Upper lobe of left lung (tissue), 6 donors: ENCODE results near the gene NLRP10. TPM values are rescaled to one million over a fixed set of nuclear protein-coding genes. Genes with fewer than 3 reads are reported as not detected.

ENCODE experiments used
- ATAC-seq, 2 donors: fragments of 200-7000 bp; cut with Tn5 transposase; one replicate each; pipeline ENCODE4 v1.9.1; 2022; ENCODE audit warnings: mild to moderate bottlenecking in 2 of 2, moderate library complexity in 2 of 2; ENCODE audit not compliant: low FRiP score in 2 of 2
- DNase-seq, 2 donors: peaks; one replicate each; pipeline ENCODE4 v3.0.0-alpha.2; 2019 to 2020
- H3K27ac ChIP-seq, 4 donors: fragments of 200-600 bp; sonication (generic); one replicate each; pipeline ENCODE4 v1.5.1; 2016 to 2019
- H3K27me3 ChIP-seq, 4 donors: fragments of 200-600 bp; sonication (generic); one replicate each; pipeline ENCODE4 v1.5.1; 2017 to 2019
- H3K36me3 ChIP-seq, 4 donors: fragments of 200-600 bp; sonication (generic); one replicate each; pipeline ENCODE4 v1.5.1; 2016 to 2019
- H3K4me1 ChIP-seq, 4 donors: fragments of 200-600 bp; sonication (generic); one replicate each; pipeline ENCODE4 v1.5.1; 2018 to 2019
- H3K4me3 ChIP-seq, 4 donors: fragments of 200-600 bp; sonication (generic); one replicate each; pipeline ENCODE4 v1.5.1; 2017 to 2019; ENCODE audit warnings: mild to moderate bottlenecking in 2 of 4, moderate library complexity in 1 of 4
- H3K9me3 ChIP-seq, 4 donors: fragments of 200-600 bp; sonication (generic); one replicate each; pipeline ENCODE4 v1.5.1; 2018 to 2019
- CTCF ChIP-seq, 6 experiments: fragments of 450-650 bp in 4 of 6; fragments of 200-600 bp in 2 of 6; sonication (generic) in 2 of 6; IDR thresholded peaks; one replicate each; pipeline ENCODE4 v1.5.1; 2016 to 2019; ENCODE audit warnings: antibody characterized with exemption in 6 of 6
- EP300 ChIP-seq, 4 donors: sonication (generic); formaldehyde crosslinking; IDR thresholded peaks; one replicate each; pipeline ENCODE4 v1.5.1; 2017; ENCODE audit warnings: antibody characterized with exemption in 4 of 4, control low read depth in 2 of 4
- POLR2A ChIP-seq, 4 donors: fragments of 450-650 bp; IDR thresholded peaks; one replicate each; pipeline ENCODE4 v1.5.1; 2016 to 2017; ENCODE audit warnings: antibody characterized with exemption in 4 of 4, mild to moderate bottlenecking in 2 of 4
- POLR2AphosphoS5 ChIP-seq, 2 donors: sonication (generic); formaldehyde crosslinking; IDR thresholded peaks; one replicate each; pipeline ENCODE4 v1.5.1; 2017; ENCODE audit warnings: antibody characterized with exemption in 2 of 2
- WGBS, 2 donors: methylation state at CpG; one replicate each; pipeline ENCODE4 v1.1.5; 2017 to 2018; 5-methylcytosine and 5-hydroxymethylcytosine counted together
- total RNA-seq, 6 donors: library from RNA; depleted of rRNA in 4 of 6; stranded (reverse); fragments of >200 nt in 4 of 6; gene quantifications; one replicate each; pipeline versions ENCODE4 v1.1.0 to v1.2.1, GENCODE V29; 2016 to 2021
- donor health status: DM: no; HTN: no; CAD: no; lungs with moderate emphysema.
- donor health status: DM: no; HTN: yes; CAD: no; lungs with severe emphysema.

Gene NLRP10
- total RNA-seq, 6 donors from 2014 or later, result not detected

GRCh38 chr11:7969756-7970646 lies 4.8 kb upstream of the NLRP10 start:
- WGBS, 2 donors, result 68 to 71% methylated on average over 3 of the region's 3 CpGs

GRCh38 chr11:7968686-7969085 lies 3.4 kb upstream of the NLRP10 start:
- TF ChIP-seq EP300 (IDR thresholded peaks at IDR 0.05) (no peak), POLR2AphosphoS5 (IDR thresholded peaks at IDR 0.05) (no peak), CTCF (IDR thresholded peaks at IDR 0.05) (no peak), POLR2A (IDR thresholded peaks at IDR 0.05) (no peak)
- 63 to 64% methylated on average over 2 of the region's 2 CpGs for WGBS, 2 donors
- H3K36me3 ChIP-seq, result no peaks in the 10 kb centered on the region

More at GRCh38 chr11:7969756-7970646, 4.8 kb upstream of the NLRP10 start:
- no peak for ATAC-seq
- DNase-seq, result no peak
- Histone ChIP-seq H3K9me3 (no peaks in the 10 kb centered on the region), H3K4me1 (no peaks in the 10 kb centered on the region), H3K27me3 (no peaks in the 10 kb centered on the region), H3K36me3 (no peaks in the 10 kb centered on the region), H3K27ac (no peak overlapping the region), H3K4me3 (no peak overlapping the region)
- TF ChIP-seq POLR2A (IDR thresholded peaks at IDR 0.05), result no peak
- no peak for TF ChIP-seq CTCF (IDR thresholded peaks at IDR 0.05)
- no peak for TF ChIP-seq EP300 (IDR thresholded peaks at IDR 0.05)
- no peak for TF ChIP-seq POLR2AphosphoS5 (IDR thresholded peaks at IDR 0.05)

GRCh38 chr11:7967826-7968225 lies 2.6 kb upstream of the NLRP10 start:
- DNase-seq (no peak), ATAC-seq (no peak)
- Histone ChIP-seq H3K9me3 (no peaks in the 10 kb centered on the region), H3K4me3 (no peak overlapping the region), H3K4me1 (no peaks in the 10 kb centered on the region), H3K27me3 (no peaks in the 10 kb centered on the region), H3K36me3 (no peaks in the 10 kb centered on the region), H3K27ac (no peak overlapping the region)
- no peak for TF ChIP-seq EP300 (IDR thresholded peaks at IDR 0.05)
- no peak for TF ChIP-seq POLR2AphosphoS5 (IDR thresholded peaks at IDR 0.05)
- TF ChIP-seq POLR2A (IDR thresholded peaks at IDR 0.05), result no peak
- TF ChIP-seq CTCF (IDR thresholded peaks at IDR 0.05), result no peak

More at GRCh38 chr11:7968686-7969085, 3.4 kb upstream of the NLRP10 start:
- ATAC-seq, result no peak
- no peaks in the 10 kb centered on the region for H3K9me3 ChIP-seq
- DNase-seq, result no peak
- no peak overlapping the region for H3K27ac ChIP-seq
- no peaks in the 10 kb centered on the region for H3K4me1 ChIP-seq
- no peak overlapping the region for H3K4me3 ChIP-seq
- H3K27me3 ChIP-seq, result no peaks in the 10 kb centered on the region

GRCh38 chr11:7967097-7967496 lies 1.9 kb upstream of the NLRP10 start:
- Histone ChIP-seq H3K36me3 (no peaks in the 10 kb centered on the region), H3K4me3 (no peak overlapping the region), H3K9me3 (no peaks in the 10 kb centered on the region), H3K27me3 (no peaks in the 10 kb centered on the region), H3K4me1 (no peaks in the 10 kb centered on the region), H3K27ac (no peak overlapping the region)
- ATAC-seq (no peak), DNase-seq (no peak)
- 65 to 67% methylated on average over 1 of the region's 1 CpG for WGBS, 2 donors
- no peak for TF ChIP-seq POLR2AphosphoS5 (IDR thresholded peaks at IDR 0.05)
- no peak for TF ChIP-seq CTCF (IDR thresholded peaks at IDR 0.05)
- no peak for TF ChIP-seq EP300 (IDR thresholded peaks at IDR 0.05)
- no peak for TF ChIP-seq POLR2A (IDR thresholded peaks at IDR 0.05)

GRCh38 chr11:7964873-7965272 lies 374 bp downstream of the NLRP10 start:
- Histone ChIP-seq H3K4me3 (no peak overlapping the region), H3K9me3 (no peaks in the 10 kb centered on the region), H3K27me3 (no peaks in the 10 kb centered on the region), H3K36me3 (no peaks in the 10 kb centered on the region), H3K27ac (no peak overlapping the region), H3K4me1 (no peaks in the 10 kb centered on the region)
- DNase-seq (no peak), ATAC-seq (no peak)
- TF ChIP-seq POLR2AphosphoS5 (IDR thresholded peaks at IDR 0.05) (no peak), POLR2A (IDR thresholded peaks at IDR 0.05) (no peak), EP300 (IDR thresholded peaks at IDR 0.05) (no peak), CTCF (IDR thresholded peaks at IDR 0.05) (no peak)
